HL-60 (cell line): Measurements from ENCODE around the gene RELCH.

Source experiments
- DNase-seq, 2 experiments: peaks; one replicate each; pipeline ENCODE4 v3.0.0-alpha.2; 2010 to 2020; ENCODE audit warnings: low read depth in 1 of 2, low spot score in 1 of 2
- H3K27ac ChIP-seq: fragments of 250-450 bp; sonication (Bioruptor Pico); replicated peaks from 2 replicates; pipeline ENCODE4 v1.5.1; 2020; ENCODE audit warnings: mild to moderate bottlenecking, moderate library complexity
- H3K27me3 ChIP-seq: fragments of 250-450 bp; sonication (Bioruptor Pico); 2 replicates; pipeline ENCODE4 v1.5.1; 2021; ENCODE audit warnings: mild to moderate bottlenecking, moderate library complexity; ENCODE audit not compliant: insufficient read depth, poor library complexity, severe bottlenecking
- H3K4me3 ChIP-seq: replicated peaks from 2 replicates; pipeline ENCODE4 v1.5.1; 2011; ENCODE audit warnings: mild to moderate bottlenecking, control low read depth, low read length; ENCODE audit not compliant: insufficient read depth
- GABPA ChIP-seq: IDR thresholded peaks from 2 replicates; pipeline ENCODE4 v1.6.1; 2012; ENCODE audit warnings: low read depth
- POLR2AphosphoS5 ChIP-seq: IDR thresholded peaks from 2 replicates; pipeline ENCODE4 v1.6.1; 2012; ENCODE audit warnings: low read depth
- SPI1 ChIP-seq: IDR thresholded peaks from 2 replicates; pipeline ENCODE4 v1.6.1; 2012; ENCODE audit warnings: low read depth, mild to moderate bottlenecking, borderline replicate concordance
- TF ChIP-seq, protein P1 (sequence below): IDR thresholded peaks from 2 replicates; pipeline ENCODE4 v1.6.1; 2012; ENCODE audit warnings: low read depth; ENCODE audit not compliant: insufficient replicate concordance
- TF ChIP-seq, protein P2 (sequence below): IDR thresholded peaks from one replicate; pipeline ENCODE4 v1.5.1; 2011; ENCODE audit warnings: low read length, control low read depth, inconsistent platforms; ENCODE audit not compliant: insufficient read depth

RELCH gene

DNA sequence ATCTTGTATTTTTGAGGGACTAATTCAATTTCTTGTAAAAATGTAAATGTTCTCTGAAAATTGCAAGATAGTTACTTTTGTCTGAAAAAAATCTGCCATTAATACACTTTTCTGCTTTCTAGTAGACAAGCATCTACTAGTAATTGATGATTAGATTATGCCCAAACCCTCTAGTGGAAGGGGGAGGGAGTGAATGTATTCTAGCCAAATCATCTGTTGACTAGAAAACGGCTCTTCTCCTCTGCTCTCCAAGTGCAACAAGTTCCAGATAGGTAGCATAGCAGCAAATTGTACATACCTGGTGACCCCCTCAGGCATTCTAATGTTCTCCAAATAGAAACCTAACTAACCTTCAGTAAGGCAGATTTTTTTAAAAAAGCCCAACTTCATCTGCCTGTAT lies 58.6 kb downstream of the RELCH start:
- no peak overlapping the region for H3K4me3 ChIP-seq
- H3K27ac ChIP-seq, result no peak overlapping the region
- TF ChIP-seq SPI1, result no peak
- TF ChIP-seq, protein P1, sequence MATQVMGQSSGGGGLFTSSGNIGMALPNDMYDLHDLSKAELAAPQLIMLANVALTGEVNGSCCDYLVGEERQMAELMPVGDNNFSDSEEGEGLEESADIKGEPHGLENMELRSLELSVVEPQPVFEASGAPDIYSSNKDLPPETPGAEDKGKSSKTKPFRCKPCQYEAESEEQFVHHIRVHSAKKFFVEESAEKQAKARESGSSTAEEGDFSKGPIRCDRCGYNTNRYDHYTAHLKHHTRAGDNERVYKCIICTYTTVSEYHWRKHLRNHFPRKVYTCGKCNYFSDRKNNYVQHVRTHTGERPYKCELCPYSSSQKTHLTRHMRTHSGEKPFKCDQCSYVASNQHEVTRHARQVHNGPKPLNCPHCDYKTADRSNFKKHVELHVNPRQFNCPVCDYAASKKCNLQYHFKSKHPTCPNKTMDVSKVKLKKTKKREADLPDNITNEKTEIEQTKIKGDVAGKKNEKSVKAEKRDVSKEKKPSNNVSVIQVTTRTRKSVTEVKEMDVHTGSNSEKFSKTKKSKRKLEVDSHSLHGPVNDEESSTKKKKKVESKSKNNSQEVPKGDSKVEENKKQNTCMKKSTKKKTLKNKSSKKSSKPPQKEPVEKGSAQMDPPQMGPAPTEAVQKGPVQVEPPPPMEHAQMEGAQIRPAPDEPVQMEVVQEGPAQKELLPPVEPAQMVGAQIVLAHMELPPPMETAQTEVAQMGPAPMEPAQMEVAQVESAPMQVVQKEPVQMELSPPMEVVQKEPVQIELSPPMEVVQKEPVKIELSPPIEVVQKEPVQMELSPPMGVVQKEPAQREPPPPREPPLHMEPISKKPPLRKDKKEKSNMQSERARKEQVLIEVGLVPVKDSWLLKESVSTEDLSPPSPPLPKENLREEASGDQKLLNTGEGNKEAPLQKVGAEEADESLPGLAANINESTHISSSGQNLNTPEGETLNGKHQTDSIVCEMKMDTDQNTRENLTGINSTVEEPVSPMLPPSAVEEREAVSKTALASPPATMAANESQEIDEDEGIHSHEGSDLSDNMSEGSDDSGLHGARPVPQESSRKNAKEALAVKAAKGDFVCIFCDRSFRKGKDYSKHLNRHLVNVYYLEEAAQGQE, result no peak
- no peak for TF ChIP-seq POLR2AphosphoS5
- TF ChIP-seq GABPA, result no peak
- TF ChIP-seq, protein P2, sequence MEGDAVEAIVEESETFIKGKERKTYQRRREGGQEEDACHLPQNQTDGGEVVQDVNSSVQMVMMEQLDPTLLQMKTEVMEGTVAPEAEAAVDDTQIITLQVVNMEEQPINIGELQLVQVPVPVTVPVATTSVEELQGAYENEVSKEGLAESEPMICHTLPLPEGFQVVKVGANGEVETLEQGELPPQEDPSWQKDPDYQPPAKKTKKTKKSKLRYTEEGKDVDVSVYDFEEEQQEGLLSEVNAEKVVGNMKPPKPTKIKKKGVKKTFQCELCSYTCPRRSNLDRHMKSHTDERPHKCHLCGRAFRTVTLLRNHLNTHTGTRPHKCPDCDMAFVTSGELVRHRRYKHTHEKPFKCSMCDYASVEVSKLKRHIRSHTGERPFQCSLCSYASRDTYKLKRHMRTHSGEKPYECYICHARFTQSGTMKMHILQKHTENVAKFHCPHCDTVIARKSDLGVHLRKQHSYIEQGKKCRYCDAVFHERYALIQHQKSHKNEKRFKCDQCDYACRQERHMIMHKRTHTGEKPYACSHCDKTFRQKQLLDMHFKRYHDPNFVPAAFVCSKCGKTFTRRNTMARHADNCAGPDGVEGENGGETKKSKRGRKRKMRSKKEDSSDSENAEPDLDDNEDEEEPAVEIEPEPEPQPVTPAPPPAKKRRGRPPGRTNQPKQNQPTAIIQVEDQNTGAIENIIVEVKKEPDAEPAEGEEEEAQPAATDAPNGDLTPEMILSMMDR, result peak; percentile 3
- no peaks in the 10 kb centered on the region for H3K27me3 ChIP-seq
- DNase-seq, result no peak

DNA sequence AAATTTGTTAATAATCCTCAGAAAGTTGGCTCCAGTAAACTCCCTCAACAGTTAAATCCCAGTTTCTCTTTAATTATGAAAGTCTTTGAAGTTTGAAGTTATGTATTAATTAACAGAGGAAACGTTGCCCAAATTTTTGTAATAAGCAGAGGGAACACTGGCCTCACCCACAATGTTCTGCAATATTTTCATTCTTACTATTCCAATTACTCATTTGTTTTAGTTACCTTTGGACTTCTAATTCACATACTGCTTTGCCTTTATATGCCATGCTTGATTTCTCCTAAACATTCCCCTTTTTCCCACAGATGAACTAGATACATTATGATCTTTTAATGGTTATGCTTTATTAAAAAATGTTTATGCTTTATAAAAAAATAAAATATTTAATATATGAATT lies 61.3 kb downstream of the RELCH start:
- DNase-seq, result no peak
- TF ChIP-seq, protein P1, result no peak
- TF ChIP-seq SPI1 (no peak), GABPA (no peak), POLR2AphosphoS5 (no peak)
- TF ChIP-seq, protein P2, result no peak
- Histone ChIP-seq H3K4me3 (no peak overlapping the region), H3K27ac (no peak overlapping the region), H3K27me3 (no peaks in the 10 kb centered on the region)

GRCh38 chr18:62249478-62250097 lies 62.5 kb downstream of the RELCH start:
- peak; percentile 74 to 78 for DNase-seq
- Histone ChIP-seq H3K27ac (no peak overlapping the region), H3K27me3 (no peaks in the 10 kb centered on the region), H3K4me3 (no peak overlapping the region)
- TF ChIP-seq, protein P2, result peak; percentile 73
- TF ChIP-seq, protein P1, result no peak
